Fibroblast of peridontal ligament (primary cell): Measurements from ENCODE around the gene OR10A3.

ENCODE experiments used
- DNase-seq: peaks from one replicate; pipeline ENCODE4 v3.0.0-alpha.2; 2010; ENCODE audit errors: extremely low read depth

Gene OR10A3

GRCh38 chr11:7892840-7893254 is 48.7 kb downstream of the OR10A3 start:
- peak; percentile 86 for DNase-seq

GRCh38 chr11:7892059-7892699 is 49.3 kb downstream of the OR10A3 start:
- DNase-seq = peak; percentile 96

GRCh38 chr11:7890417-7891172 is 50.9 kb downstream of the OR10A3 start:
- peak; percentile 33 for DNase-seq

- no peak for DNase-seq
Measured at GRCh38 chr11:7889985-7890384, 51.5 kb downstream of the OR10A3 start.
